Measurements from ENCODE around the gene SNRPD3.

DNA sequence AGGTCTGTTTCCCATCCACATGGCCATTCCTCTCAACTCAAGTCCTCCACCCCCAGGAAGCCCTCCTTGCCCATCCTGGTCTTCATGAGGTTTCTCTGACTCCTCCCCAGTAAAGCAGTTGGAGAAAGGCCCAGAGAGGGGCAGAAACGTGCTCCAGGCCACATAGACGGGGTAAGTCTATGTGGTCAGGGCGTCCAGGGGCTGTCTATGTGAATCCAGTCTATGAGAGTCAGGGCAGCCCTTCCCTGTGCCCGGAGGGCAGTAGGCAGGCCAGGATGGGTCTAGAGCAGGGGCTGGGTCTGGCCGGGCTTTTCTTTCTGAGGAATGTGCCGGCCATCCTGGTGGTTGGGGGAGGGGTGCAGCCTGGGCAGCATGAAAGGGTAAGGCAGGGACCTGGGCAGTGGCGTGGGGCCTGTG is 12.6 kb upstream of the SNRPD3 start:
- no peak for TF ChIP-seq POLR2A (IDR thresholded peaks at IDR 0.05)
- TF ChIP-seq CTCF (IDR thresholded peaks at IDR 0.05) = no peak

Measured in stomach (tissue), 4 donors.